Skeletal muscle tissue (tissue), 4 donors: ENCODE data around the gene ZSWIM1. TPM values are rescaled to one million over a fixed set of nuclear protein-coding genes. Genes with fewer than 3 reads are reported as not detected.

Experiments used
- H3K27ac ChIP-seq: one replicate; pipeline ENCODE4 v1.7.0; 2013; ENCODE audit warnings: mild to moderate bottlenecking, low read depth, low read length, inconsistent platforms
- H3K27me3 ChIP-seq, 3 donors: one replicate each; pipeline ENCODE4 v1.7.0; 2013; ENCODE audit warnings: low read length in 3 of 3; ENCODE audit not compliant: control insufficient read depth in 3 of 3, insufficient read depth in 3 of 3
- H3K36me3 ChIP-seq, 3 donors: one replicate each; pipeline ENCODE4 v1.7.0; 2013; ENCODE audit warnings: low read length in 3 of 3; ENCODE audit not compliant: control insufficient read depth in 3 of 3, insufficient read depth in 3 of 3
- H3K4me1 ChIP-seq, 3 donors: one replicate each; pipeline ENCODE4 v1.7.0; 2013; ENCODE audit warnings: low read length in 3 of 3, mild to moderate bottlenecking in 3 of 3; ENCODE audit not compliant: control insufficient read depth in 3 of 3, insufficient read depth in 3 of 3
- H3K4me3 ChIP-seq, 3 donors: one replicate each; pipeline ENCODE4 v1.7.0; 2013; ENCODE audit warnings: low read length in 3 of 3
- H3K9ac ChIP-seq, 3 donors: one replicate each; pipeline ENCODE4 v1.7.0; 2013; ENCODE audit warnings: low read length in 3 of 3, mild to moderate bottlenecking in 3 of 3, moderate library complexity in 2 of 3, low read depth in 1 of 3
- H3K9me3 ChIP-seq, 3 donors: one replicate each; pipeline ENCODE4 v1.7.0; 2013; ENCODE audit warnings: low read length in 3 of 3; ENCODE audit not compliant: control insufficient read depth in 3 of 3
- total RNA-seq: library from RNA; depleted of rRNA; stranded (reverse); fragments of >200 nt; gene quantifications from one replicate; pipeline ENCODE4 v1.2.3, GENCODE V29; 2014
- donor health status: Osteomylitis.

Gene ZSWIM1
- total RNA-seq, 1 donor from 2014 or later: 3.1 TPM

DNA sequence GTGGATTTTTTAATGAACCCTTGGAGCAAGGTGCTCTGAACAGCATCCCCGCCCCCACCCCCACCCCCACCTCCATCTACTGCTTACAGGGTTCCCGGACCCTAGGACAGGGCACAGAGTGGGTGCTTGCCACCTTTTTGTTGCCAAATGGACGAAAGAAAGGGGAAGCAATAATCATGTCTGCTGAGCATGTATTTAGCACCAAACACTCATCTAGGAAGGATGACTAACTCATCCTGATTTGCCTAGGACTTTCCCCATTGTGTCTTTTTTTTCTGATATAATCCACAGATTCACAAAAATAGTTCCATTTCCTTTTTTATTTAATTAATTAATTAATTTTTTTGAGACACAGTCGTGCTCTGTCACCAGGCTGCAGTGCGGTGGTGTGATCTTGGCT, 32.1 kb downstream of the ZSWIM1 start:
- no peaks in the 10 kb centered on the region for H3K36me3 ChIP-seq
- no peak overlapping the region for H3K9ac ChIP-seq
- H3K27ac ChIP-seq: peak overlapping the region; percentile 75
- no peak overlapping the region for H3K4me3 ChIP-seq
- H3K4me1 ChIP-seq: peaks cover 12 to 20% (median 18%) of the 10 kb centered on the region in 3 donors
- H3K9me3 ChIP-seq: no peaks in the 10 kb centered on the region
- H3K27me3 ChIP-seq: peaks cover 0 to 15% (median 4%) of the 10 kb centered on the region in 3 donors

DNA sequence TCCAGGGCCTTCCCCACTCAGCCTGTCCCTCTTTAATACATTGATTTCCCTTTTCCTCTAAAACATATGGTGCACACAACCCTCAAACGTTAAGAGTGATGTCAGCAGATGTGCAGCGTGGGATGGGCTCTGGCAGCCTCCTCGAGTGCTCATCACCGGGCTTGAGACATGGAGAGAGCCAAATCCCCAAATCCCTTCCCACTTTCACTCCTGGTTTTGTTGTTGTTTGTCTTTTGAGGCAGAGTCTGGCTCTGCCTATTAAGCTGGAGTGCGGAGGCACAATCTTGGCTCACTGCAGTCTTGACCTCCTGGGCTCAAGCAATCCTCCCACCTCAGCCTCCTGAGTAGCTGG, 36.7 kb downstream of the ZSWIM1 start:
- Histone ChIP-seq H3K27me3 (peaks cover 0 to 4% (median 0%) of the 10 kb centered on the region in 3 donors), H3K4me1 (peaks cover 22 to 26% (median 26%) of the 10 kb centered on the region in 3 donors), H3K36me3 (no peaks in the 10 kb centered on the region), H3K27ac (peak overlapping the region; percentile 84), H3K4me3 (peak overlapping the region in 1 of 3 donors; percentile 7), H3K9me3 (no peaks in the 10 kb centered on the region), H3K9ac (no peak overlapping the region)

DNA sequence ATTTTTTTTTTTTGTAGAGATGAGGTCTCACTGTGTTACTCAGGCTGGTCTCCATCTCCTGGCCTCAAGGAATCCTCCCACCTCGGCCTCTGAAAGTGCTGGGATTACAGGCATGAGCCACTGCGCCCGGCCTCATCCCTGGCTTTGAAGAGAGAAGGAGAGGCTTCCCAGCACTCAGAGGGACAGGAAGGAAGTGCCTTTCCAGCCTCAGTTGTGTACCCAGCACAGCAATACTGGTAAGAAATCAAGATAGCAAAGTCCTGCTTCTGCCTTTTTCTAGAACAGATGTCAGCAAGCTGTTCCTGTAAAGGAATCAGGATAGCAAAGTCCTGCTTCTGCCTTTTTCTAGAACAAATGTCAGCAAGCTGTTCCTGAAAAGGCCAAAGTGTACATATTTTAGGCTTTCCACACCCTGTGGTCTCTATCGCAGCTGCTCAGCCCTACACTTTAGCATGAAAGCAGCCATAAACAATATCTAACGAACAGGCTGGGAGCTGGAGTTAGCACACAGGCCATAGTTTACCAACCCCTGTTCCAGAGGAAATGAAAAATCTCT, 37.2 kb downstream of the ZSWIM1 start:
- no peaks in the 10 kb centered on the region for H3K36me3 ChIP-seq
- H3K27me3 ChIP-seq: peaks cover 0 to 4% (median 0%) of the 10 kb centered on the region in 3 donors
- peak overlapping the region in 1 of 3 donors; percentile 43 for H3K9ac ChIP-seq
- no peaks in the 10 kb centered on the region for H3K9me3 ChIP-seq
- no peak overlapping the region for H3K4me3 ChIP-seq
- peak overlapping the region; percentile 84 for H3K27ac ChIP-seq
- peaks cover 22 to 26% (median 26%) of the 10 kb centered on the region in 3 donors for H3K4me1 ChIP-seq

DNA sequence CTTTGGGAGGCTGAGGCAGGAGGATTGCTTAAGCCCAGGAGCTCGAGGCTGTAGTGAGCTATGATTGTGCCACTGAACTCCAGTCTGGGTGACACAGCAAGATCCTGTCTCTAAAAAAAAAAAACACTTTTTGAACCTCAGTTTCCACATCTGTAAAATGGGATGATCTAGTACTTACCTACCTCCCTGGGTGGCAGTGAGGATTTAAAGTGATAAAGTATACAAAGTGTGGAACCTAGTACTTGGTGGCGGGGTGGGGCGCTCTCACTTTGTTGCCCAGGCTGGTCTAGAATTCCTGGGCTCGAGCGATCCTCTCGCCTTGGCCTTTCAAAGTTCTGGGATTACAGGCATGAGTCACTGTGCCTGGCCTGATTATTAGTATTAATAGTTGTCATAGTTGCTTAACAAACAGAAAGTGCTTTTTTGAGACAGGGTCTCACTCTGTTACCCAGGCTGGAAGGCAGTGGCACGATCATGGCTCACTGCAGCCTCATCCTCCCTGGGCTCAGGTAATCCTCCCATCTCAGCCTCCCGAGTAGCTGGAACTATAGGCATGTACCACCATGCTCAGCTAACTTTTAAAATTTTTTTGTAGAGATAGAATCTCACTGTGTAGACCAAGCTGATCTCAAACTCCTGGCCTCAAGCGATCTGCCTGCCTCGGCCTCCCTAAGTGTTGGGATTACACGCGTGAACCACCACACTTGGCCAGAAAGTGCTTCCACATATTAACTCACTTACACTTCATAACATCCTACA, 37.9 kb downstream of the ZSWIM1 start:
- peak overlapping the region; percentile 84 for H3K27ac ChIP-seq
- H3K4me3 ChIP-seq: no peak overlapping the region
- peak overlapping the region in 1 of 3 donors; percentile 43 for H3K9ac ChIP-seq
- no peaks in the 10 kb centered on the region for H3K9me3 ChIP-seq
- peaks cover 0 to 4% (median 0%) of the 10 kb centered on the region in 3 donors for H3K27me3 ChIP-seq
- H3K36me3 ChIP-seq: no peaks in the 10 kb centered on the region
- H3K4me1 ChIP-seq: peaks cover 23 to 29% (median 27%) of the 10 kb centered on the region in 3 donors

DNA sequence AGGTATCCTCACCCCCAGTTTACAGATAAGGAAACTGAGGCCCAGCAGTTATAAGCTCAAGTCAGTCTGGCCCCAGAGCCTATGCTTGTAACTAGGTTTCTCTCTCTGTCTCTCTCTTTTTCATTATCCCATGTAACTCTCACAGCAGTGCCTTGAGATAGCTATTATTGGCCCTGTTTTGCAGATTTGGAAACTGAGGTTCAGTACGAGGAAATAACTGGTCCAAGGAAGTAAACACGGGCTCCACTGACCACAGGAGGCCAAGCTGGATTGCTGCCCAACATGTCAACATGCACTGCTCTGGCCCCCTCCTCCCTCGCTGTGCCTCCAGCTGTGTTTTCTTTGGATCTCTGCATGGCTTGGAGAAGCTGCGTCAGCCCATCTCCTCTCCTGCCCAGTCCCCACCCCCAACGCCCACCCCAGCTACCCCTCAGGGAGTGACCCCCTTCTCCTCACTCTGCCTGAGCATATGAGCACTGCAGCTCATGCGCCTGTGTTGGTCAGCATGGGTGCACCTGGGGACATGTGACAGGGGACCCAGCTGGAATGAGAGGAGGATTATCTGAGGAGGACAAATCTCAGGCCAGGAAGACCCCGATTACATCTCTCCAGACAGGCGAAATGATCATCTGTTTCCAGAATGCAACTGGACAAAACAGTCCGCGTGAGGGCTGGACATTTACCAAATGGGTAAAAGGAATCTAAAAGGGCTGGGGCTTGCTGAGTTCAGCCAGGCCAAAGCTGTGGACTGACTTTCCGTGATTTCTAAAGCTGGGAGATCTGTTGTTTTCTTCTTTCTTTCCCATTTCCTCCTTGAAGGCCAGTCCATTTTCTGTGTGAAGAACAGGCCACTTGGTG, 38.7 kb downstream of the ZSWIM1 start:
- Histone ChIP-seq H3K4me1 (peaks cover 31 to 37% (median 35%) of the 10 kb centered on the region in 3 donors), H3K27ac (peak overlapping the region; percentile 84), H3K36me3 (no peaks in the 10 kb centered on the region), H3K9ac (peak overlapping the region in 2 of 3 donors; percentile 33 to 45), H3K27me3 (peaks cover 0 to 4% (median 0%) of the 10 kb centered on the region in 3 donors), H3K4me3 (no peak overlapping the region), H3K9me3 (no peaks in the 10 kb centered on the region)

DNA sequence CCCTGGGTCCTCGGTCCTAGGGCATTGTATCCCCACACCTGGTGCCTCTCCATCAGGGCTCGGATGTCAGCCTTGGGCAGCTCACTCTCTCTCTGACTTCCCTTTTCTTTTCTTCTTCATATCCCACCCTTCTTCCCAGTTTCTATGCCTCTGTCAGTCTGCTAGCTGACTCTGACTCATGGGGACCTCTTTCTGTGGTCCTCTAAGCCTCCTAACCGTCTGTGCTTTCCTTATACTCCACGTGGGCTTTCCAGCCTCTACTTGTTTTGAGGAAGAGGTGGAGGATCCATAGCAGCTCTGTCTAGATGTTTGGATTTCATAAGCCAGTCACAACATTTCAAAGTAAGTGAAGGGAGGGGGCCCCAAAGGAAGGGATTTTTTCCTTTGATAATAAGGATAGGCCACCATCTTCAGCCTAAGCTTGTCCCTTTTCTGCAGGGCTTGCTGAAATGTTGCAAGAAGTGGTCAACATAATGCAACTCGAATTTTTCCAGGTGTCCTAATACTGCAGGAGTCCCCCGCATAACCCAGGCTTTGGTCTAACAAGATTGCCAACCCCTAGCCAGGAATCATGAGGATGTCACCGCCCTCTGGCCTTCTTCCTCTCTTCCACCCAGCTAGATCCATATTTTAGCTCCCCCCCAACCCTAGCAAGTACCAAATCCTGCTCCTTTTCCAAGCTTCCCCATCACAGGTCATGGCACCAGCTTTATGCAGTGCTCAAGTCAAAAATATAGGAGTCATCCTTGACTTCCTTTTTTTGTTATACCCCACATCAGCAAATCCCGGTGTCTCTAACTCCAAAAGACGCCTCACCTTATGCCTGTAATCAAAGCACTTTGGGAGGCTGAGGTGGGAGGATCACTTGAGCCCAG, 39.7 kb downstream of the ZSWIM1 start:
- no peak overlapping the region for H3K4me3 ChIP-seq
- H3K27ac ChIP-seq: peak overlapping the region; percentile 84
- H3K9ac ChIP-seq: peak overlapping the region in 2 of 3 donors; percentile 33 to 45
- no peaks in the 10 kb centered on the region for H3K9me3 ChIP-seq
- H3K36me3 ChIP-seq: no peaks in the 10 kb centered on the region
- peaks cover 0 to 4% (median 0%) of the 10 kb centered on the region in 3 donors for H3K27me3 ChIP-seq
- H3K4me1 ChIP-seq: peaks cover 34 to 43% (median 41%) of the 10 kb centered on the region in 3 donors

DNA sequence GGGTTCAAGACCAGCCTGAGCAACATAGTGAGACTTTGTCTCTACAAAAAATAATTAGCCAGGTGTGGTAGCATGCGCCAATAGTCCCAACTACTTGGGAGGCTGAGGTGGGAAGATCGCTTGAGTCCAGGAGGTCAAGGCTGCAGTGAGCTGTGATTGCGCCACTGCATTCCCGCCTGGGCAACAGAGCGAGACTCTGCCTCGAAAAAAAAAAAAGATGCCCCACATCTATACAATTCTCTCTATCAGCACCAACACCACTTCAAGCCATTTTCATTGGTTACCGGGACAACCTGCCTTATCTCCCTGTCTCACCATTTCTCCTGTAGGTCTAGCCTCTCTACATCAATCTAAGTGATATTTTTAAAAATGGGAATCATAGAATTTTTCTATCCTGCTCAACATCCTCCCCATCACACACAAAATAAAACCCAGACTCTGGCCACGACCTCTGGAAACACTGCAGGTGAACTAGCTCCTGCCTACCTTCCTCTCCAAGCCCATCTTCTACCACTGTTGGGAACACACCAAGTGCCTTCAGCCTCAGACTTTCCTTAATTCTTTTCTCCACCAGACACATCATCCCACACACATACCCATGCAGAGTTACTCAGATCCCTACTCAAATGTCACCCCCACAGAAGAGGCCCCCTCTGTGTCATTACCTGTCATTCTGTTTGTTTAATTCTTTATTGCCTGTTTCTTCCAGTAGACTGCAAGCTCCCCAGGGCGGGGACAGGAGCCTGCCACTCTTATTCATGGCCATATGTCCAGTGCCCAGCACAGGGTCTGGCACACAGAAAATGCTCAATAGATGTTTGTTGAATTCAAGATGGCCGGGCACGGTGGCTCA, 40.5 kb downstream of the ZSWIM1 start:
- Histone ChIP-seq H3K9me3 (no peaks in the 10 kb centered on the region), H3K27me3 (peaks cover 0 to 4% (median 0%) of the 10 kb centered on the region in 3 donors), H3K4me3 (no peak overlapping the region), H3K9ac (no peak overlapping the region), H3K27ac (no peak overlapping the region), H3K36me3 (no peaks in the 10 kb centered on the region), H3K4me1 (peaks cover 34 to 43% (median 43%) of the 10 kb centered on the region in 3 donors)

DNA sequence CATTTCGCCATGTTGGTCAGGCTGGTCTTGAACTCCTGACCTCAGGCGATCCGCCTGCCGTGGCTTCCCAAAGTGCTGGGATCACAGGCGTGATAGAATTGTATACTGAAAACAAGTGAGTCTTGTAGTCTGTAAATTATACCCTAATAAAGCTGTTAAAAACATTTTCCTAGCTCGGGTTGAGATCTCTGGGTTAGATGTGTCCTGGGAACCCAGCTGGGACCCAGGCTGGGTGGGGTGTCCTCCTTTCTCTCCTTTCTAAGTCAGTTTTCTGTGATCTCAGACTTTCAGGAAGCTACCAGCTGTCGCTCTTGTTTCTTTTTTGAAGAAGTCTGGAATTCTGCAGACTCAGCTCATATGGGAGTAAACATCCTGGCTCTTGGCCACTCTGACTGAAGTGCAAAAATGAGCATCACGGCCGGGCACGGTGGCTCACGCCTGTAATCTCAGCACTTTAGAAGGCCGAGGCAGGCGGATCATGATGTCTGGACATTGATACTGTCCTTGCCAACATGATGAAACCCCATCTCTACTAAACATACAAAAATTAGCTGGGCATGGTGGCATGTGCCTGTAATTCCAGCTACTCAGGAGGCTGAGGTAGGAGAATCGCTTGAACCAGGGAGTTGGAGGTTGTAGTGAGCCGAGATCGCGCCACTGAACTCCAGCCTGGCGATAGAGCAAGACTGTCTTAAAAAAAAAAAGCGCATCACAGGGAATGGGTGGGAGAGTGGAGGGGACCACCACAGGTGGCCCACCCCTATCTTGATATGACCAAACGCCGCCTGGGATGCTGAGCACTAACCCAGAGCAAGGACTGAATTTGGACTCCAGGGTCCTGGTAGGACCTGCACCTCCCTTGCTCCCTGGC, 43.6 kb downstream of the ZSWIM1 start:
- peak overlapping the region in 1 of 3 donors; percentile 29 for H3K4me3 ChIP-seq
- no peaks in the 10 kb centered on the region for H3K27me3 ChIP-seq
- H3K9ac ChIP-seq: peak overlapping the region in 2 of 3 donors; percentile 45 to 59
- H3K36me3 ChIP-seq: no peaks in the 10 kb centered on the region
- H3K9me3 ChIP-seq: no peaks in the 10 kb centered on the region
- peaks cover 27 to 34% (median 30%) of the 10 kb centered on the region in 3 donors for H3K4me1 ChIP-seq
- peak overlapping the region; percentile 64 for H3K27ac ChIP-seq
